Measurements from ENCODE around the gene DSCAML1.
"Not testable (repeated sequence)": the region's sequence is repeated elsewhere in the genome, so short reads cannot be mapped to it uniquely, and the experiment has no call there.

DSCAML1 gene

GRCh38 chr11:117793583-117793982 lies 3.4 kb downstream of the DSCAML1 start:
- DNase-seq, result no peak

GRCh38 chr11:117792992-117793391 lies 4.0 kb downstream of the DSCAML1 start:
- DNase-seq, result no peak

- DNase-seq, result no peak
Measured at GRCh38 chr11:117792241-117792640, 4.8 kb downstream of the DSCAML1 start.

- DNase-seq, result no peak
Measured at GRCh38 chr11:117790279-117790678, 6.7 kb downstream of the DSCAML1 start.

GRCh38 chr11:117789241-117789640 lies 7.8 kb downstream of the DSCAML1 start:
- DNase-seq, result no peak

GRCh38 chr11:117786135-117786870 lies 10.7 kb downstream of the DSCAML1 start:
- DNase-seq, result no peak

- DNase-seq, result no peak
Measured at GRCh38 chr11:117782101-117782500, 14.9 kb downstream of the DSCAML1 start.

GRCh38 chr11:117781627-117782026 lies 15.4 kb downstream of the DSCAML1 start:
- DNase-seq, result no peak

GRCh38 chr11:117780456-117780855 lies 16.6 kb downstream of the DSCAML1 start:
- no peak for DNase-seq

GRCh38 chr11:117774553-117774952 lies 22.5 kb downstream of the DSCAML1 start:
- DNase-seq, result no peak

- no peak for DNase-seq
Measured at GRCh38 chr11:117772360-117772759, 24.7 kb downstream of the DSCAML1 start.

GRCh38 chr11:117771841-117772240 lies 25.2 kb downstream of the DSCAML1 start:
- DNase-seq, result no peak

- DNase-seq, result no peak
Measured at GRCh38 chr11:117771197-117771596, 25.8 kb downstream of the DSCAML1 start.

- no peak for DNase-seq
Measured at GRCh38 chr11:117770061-117770460, 27.0 kb downstream of the DSCAML1 start.

GRCh38 chr11:117769533-117769932 lies 27.5 kb downstream of the DSCAML1 start:
- DNase-seq, result no peak

GRCh38 chr11:117768506-117768905 lies 28.5 kb downstream of the DSCAML1 start:
- no peak for DNase-seq

- DNase-seq, result no peak
Measured at GRCh38 chr11:117767071-117767470, 29.9 kb downstream of the DSCAML1 start.

GRCh38 chr11:117766576-117766975 lies 30.4 kb downstream of the DSCAML1 start:
- no peak for DNase-seq

GRCh38 chr11:117766026-117766425 lies 31.0 kb downstream of the DSCAML1 start:
- DNase-seq, result no peak

GRCh38 chr11:117765068-117765467 lies 31.9 kb downstream of the DSCAML1 start:
- DNase-seq, result no peak

GRCh38 chr11:117763465-117763864 lies 33.6 kb downstream of the DSCAML1 start:
- not testable (repeated sequence) for DNase-seq

GRCh38 chr11:117761993-117762392 lies 35.0 kb downstream of the DSCAML1 start:
- DNase-seq, result no peak

- DNase-seq, result no peak
Measured at GRCh38 chr11:117759305-117759704, 37.7 kb downstream of the DSCAML1 start.

- DNase-seq, result no peak
Measured at GRCh38 chr11:117754030-117754429, 43.0 kb downstream of the DSCAML1 start.

- DNase-seq, result no peak
Measured at GRCh38 chr11:117752721-117753237, 44.2 kb downstream of the DSCAML1 start.

Measured in stimulated activated CD4-positive, alpha-beta T cell treated with anti-CD3 and anti-CD28 coated beads, Interleukin-15, amount 100 ng/mL, for 24 hours (primary cell).